GM18526 (cell line): ENCODE results near the gene DCUN1D5.
A peak's percentile ranks its signal among the peaks of the same experiment; 100 is the strongest.

Experiments
- POLR2A ChIP-seq: IDR thresholded peaks from 3 replicates; pipeline ENCODE4 v1.6.1; 2011; ENCODE audit not compliant: insufficient read length; ENCODE audit errors: extremely low read depth

The DCUN1D5 gene

DNA sequence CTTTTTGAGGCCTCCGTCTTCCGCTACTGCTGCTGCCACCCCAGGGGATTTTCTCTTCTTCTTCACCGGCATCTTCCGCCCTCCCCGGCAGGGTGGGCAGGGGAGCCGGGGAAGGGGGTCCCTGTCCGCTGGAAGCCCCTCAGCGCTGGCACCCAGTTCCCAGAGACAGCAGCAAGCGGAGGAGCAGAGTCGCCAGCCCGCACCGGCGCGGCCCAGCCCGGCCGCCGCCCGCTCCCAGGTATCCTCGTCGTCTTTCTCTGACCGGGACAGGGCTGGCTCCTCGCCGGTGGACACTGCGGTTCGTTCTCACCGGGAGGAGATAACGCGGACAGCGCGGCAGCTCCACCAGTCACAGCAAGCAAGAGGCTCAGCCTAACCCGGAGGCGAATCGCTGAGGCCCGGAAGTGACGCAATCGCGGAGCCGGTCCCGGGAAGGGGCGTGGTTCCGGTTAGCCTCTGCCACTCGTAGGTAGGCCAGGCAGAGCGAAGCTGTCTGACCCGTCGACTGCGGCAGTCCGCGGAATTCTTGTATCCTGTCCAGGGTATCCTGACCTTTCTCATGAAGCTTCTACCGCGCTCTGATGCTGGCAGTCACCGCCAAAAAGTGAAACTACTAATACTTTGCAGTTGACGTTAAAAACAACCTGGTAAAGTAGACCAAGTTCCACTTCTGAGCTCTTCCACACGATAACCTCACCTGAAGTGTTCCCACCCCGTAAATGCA, at the start of gene DCUN1D5:
Gene DCUN1D5 (minus strand): TSS at position 360 of the 724 bp plus-strand sequence. CDS start 288 bp downstream, at position 72.
- peak; percentile 93 for TF ChIP-seq POLR2A

DNA sequence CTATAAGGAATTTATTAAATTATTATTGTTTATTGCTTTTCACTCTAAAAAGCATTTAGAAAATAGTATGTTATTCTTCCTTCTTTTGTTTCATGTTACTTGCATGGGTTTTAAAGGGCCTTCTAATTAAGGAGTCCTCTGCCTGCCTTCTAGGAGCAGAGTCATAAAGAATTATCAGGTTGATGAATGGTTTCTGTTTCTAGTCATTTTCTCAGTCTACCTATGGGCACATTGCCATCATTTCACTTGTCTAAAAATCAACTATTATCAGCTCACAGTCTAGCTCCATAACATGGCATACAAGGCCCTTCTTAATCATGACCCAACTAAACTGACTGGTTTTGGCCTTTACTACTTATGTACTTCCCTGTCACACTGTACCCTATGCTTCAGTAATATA, 33.5 kb upstream of the DCUN1D5 start:
- no peak for TF ChIP-seq POLR2A

DNA sequence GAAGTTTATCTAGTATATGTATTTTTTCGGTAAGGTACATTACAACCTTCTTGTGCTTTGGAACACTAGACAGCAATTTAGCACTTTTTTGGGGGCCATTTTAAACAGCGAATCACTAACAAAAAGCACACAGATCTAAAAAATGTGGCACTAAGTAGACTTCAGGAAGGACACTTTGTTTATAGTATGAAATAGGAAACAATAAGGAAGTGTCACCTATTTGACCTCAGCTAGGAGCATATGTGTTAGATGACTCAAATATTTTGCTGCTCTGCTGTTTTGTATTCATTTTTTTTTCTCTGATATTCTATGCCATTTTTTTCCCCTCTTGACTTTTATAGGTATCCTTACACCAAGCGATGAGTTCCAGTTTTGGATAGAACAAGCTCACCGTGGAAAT, 22.9 kb upstream of the DCUN1D5 start:
- TF ChIP-seq POLR2A = no peak

DNA sequence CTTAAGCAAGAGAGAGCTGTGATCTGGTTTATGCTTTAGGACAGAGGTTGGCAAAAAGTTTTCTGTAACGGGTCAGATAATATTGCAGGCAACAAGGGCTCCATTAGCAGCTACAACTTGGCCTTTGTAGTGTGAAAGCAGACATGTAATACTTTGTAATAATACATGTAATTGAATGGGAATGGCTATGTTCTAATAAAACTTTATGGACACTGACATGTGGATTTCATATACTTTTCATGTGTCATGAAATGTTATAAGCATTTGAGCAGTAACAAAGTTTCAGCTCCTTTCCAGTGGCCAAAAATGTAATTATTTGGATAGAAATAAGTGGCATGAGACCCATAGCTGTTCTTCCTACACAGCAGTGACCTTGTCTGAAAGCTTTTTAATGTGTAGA, 20.4 kb upstream of the DCUN1D5 start:
- TF ChIP-seq POLR2A = no peak

DNA sequence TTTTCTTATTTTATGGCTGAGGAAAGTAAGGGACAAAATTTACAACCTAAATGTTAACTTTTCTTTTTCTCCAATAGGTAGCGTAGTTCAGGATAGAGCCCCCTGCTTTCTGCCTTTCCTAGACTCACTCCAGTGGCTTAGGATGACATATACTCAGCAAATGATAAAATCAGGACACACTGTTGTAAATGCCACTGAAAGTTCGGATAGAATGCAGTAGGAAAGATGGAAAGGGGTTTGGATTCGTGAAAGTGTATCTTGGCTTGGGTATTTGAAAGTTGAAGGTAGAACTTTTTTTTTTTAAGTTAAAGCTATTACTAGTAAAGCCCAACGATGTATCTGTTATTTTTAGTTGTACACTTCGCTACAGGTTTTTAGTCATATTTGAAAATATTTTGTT, 19.4 kb upstream of the DCUN1D5 start:
- no peak for TF ChIP-seq POLR2A

DNA sequence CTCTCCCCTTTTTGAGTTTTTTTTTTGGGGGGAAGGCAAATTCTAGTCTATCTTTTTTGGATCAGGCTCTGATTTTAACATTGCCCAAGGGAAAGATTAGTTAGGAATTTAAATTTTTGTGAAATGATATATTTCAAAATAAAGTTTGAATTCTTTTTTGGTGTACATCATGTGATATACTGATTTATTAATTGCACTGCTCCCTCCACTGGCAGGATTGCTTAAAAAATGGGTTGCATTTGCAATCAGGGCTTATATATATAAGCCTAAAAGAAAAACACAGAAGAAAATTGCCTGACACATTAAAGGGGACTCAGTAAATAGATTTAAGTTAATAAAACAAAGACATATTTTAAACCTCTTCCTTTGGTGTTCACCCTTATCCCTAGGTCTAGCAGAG, 18.4 kb upstream of the DCUN1D5 start:
- no peak for TF ChIP-seq POLR2A

DNA sequence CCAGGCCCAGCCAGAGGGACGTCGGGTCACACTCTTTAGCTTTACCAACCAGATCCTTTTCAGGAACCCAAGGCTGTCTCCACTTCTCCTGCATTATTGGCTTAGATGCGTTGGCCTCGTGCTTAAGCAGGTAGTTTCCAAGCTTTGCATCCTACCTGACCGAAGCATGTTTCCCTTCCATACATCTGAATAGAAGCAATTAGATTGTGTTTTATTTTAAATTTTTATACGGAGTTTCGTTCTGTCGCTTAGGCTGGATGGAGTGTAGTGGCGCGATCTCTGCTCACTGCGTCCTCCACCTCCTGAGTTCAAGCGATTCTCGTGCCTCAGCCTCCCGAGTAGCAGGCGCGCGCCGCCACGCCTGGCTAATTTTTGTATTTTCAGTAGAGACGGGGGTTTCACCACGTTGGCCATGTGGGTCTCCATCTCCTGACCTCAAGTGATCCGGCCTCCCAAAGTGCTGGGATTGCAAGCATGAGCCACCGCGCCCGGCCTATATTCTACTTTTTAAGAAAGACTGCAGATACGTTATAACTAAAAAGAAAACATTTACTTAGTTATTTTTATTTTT, 17.9 kb upstream of the DCUN1D5 start:
- no peak for TF ChIP-seq POLR2A

DNA sequence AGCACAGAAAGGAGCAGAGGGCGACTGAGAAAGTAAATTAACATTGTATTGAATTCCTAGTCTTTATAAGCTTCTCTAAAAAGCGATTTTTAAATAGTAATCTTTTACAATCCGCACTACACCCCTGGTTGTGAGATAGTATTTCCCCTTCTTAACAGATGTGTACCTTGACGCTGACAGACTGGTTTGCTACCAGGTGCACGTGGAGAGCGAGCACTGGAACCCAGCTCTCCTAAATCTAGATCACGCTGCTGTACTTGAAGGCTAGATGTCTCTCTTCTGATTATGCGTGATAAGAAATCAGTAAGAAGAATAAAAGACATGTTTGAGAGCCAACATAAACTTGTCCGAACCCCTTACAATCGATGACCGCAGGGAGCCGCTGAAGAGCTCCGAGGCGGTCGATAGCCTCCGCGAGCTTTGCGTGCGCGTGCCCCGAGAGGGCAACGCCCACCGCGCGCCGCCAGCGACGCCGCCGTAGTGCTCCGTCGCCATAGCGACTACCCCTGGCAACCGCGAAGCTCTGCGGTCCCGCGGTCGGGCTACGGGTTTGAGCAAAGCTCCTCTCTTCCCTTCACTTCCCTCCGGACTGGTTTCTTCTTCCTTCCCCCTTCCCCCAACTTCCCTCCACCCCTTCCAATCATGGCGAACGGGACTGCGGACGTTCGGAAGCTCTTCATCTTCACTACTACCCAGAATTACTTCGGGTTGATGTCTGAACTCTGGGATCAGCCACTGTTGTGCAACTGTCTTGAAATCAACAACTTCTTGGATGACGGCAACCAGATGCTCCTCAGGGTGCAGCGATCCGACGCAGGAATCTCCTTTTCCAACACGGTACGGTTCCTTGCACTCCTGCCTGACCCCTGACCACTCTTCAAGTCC, 17.2 kb upstream of the DCUN1D5 start, which contains the start of gene DYNC2H1:
Gene DYNC2H1 (plus strand): TSS at position 494 of the 885 bp plus-strand sequence. CDS start 149 bp downstream, at position 643.
- TF ChIP-seq POLR2A = no peak

DNA sequence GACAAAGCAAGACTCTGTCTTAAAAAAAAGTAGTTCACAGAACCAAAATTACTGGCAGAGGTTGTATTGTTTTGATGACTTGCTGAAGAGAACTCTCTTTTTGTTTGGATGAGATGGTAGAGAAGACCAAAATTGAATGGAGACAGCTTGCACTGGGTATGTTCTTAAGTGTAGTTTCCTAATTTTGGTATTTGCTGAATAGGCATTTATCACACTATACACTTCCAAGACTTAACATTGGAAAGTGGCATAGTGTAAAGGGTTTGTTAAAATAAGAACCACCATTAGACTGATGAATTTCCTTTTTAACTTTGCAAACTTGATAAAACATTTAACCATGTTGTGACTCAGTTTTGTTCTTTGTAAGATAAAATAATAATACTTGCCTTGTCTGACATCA, 5.3 kb upstream of the DCUN1D5 start:
- no peak for TF ChIP-seq POLR2A

DNA sequence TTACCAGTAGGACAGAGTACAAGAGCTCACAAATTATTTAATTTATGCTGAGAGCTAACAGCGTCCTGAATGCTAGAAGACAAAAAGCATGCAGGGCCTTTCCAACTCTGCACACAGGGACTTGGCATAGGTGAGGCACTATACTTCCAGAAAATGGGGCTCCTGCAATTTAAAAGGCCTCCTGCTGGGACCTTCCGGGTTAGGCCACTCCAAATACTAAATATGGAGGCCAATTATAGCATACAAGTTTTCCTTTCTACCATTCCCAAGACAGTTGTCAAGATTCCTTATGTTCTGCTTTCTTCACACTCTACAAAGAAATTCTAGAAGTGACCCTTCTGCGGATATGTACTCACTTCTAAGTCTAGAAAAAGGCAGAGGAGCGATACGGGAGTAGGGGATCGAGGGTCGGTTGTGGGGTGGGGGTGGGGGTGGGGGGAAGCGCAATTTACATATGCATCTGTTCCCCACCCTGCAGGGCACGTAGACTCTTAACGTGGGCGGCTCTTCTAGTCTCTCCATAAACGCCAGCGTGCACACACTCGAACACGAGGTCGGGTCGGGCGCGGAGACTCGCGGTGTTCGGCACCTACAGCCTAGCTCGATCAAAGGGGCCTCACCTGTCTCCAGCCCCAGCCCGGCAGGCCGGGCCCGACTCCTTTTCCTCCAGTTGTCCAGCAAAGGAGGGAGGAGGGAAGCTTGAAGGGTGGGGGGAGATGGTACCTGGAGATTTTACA, 728 bp downstream of the DCUN1D5 start:
- TF ChIP-seq POLR2A = peak; percentile 9

DNA sequence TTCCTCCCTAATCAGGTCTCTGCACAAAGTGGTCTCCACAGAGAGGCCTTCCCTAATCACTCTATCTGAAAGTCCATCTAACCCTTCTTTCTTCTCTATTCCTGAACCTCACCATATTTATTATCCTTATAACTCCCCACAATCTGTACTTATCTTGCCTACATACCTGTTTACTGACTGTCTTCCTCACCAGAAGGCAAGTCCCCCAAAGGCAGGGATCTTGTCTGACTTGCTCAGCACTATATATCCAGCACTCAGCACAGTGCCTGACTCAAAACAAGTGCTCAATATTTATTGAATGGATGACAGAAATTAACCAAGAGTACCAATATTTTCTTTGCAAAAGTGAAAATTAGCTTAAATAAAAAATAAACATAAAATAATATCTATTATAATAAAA, 5.5 kb downstream of the DCUN1D5 start:
- no peak for TF ChIP-seq POLR2A

DNA sequence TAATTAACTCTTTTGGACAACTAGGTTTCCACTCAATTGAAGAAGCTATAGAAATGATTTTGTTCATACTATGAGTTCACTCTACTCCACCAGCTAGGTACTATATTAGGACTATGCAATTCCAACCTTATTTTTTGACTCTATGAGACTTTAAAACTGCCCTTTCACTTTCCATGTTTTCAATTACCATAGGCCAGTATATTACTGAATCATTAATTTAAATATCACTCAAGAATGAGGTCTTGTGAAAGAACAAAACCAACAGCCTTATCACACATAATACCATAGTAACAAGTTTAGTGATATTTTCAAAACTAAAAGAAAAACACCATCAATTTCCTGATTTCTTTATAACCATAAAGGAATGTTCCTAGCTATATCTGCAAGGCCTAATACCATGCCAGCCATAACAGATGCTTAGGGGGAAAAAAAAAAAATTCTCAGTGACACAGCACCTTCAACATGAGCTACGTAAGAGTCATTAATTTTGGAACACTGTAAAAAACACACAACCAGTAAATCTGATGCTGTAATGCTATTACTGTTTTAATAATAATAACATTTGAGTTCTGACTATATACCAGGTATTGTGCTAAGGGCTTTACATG, 6.1 kb downstream of the DCUN1D5 start:
- TF ChIP-seq POLR2A = no peak

DNA sequence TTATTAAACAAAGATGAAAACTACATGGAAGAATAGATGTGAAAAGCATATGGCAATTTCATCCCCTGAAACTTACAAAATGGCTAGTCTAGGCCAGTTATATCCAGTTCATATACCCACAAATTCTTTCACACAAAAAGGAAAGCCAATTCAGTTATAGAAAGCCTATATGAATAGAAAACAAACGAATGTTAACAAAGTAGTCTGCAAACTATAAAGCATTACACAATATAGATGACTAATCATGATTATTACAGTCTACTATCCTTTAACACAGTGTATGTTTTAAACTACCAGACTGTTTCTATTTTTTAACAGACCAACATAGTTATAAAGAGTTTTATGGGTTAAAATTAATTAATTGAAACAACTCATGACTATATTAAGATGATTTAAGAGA, 12.1 kb downstream of the DCUN1D5 start:
- TF ChIP-seq POLR2A = no peak

DNA sequence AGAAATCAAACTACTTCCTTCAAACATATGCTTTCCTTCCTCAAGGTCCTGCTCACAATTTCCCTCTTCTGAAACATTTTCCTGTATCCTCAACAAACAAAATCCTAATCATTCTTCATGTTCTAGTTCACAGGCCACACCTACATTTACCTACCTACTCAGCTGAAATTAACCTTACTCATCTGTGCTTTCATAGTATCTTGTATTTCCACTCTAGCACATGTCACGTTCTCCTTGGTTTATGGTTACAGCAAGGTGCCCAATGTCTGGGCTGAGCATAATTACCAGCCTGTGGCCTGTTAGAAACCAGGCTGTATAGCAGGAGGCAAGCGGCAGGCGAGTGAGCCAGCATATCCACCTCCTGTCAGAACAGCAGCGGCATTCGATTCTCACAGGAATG, 13.2 kb downstream of the DCUN1D5 start:
- TF ChIP-seq POLR2A = no peak

DNA sequence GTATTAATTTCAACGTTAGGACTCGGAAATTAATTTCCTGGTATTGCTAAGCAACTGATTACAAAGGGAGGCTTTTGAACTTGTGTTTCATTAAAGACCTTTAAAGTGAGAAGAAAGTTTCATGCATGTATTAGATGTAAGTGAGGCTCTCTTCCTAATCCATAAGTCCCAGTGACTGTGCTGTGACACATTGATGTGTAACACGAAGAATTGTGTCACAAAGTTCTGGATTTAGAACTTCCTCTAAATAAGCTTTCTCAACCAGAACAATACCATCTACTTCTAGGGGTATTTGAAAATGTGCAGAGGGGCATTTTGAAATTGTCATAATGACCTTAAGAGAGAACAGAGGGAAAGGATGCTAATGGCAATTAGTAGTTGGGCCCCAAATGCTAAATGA, 14.4 kb downstream of the DCUN1D5 start:
- TF ChIP-seq POLR2A = no peak
